ENCODE results near the gene EGLN1. TPM values are rescaled to one million over a fixed set of nuclear protein-coding genes. Genes with fewer than 3 reads are reported as not detected.

EGLN1 gene
- total and polyA plus RNA-seq, 2 experiments from 2014 or later, result 1.9 to 6.0 TPM

- no peak overlapping the region for H3K4me2 ChIP-seq
- Mint-ChIP-seq H3K27me3 (ENCODE audit: insufficient read depth, low read depth, poor library complexity) (peaks cover 3% of the 10 kb centered on the region), H3K9me3 (no peaks in the 10 kb centered on the region), H3K27ac (no peak overlapping the region), H3K4me3 (no peak overlapping the region), H3K36me3 (ENCODE audit: low read depth) (no peaks in the 10 kb centered on the region), H3K4me1 (no peaks in the 10 kb centered on the region)
- H3K4me3 ChIP-seq, result no peak overlapping the region
- DNase-seq (ENCODE audit: low spot score) (no peak), ATAC-seq (no peak)
- H3K27me3 ChIP-seq (ENCODE audit: insufficient read depth), result no peaks in the 10 kb centered on the region
- H3K36me3 ChIP-seq (ENCODE audit: insufficient read depth), result no peaks in the 10 kb centered on the region
- no peaks in the 10 kb centered on the region for H3K4me1 ChIP-seq (ENCODE audit: insufficient read depth)
- no peaks in the 10 kb centered on the region for H3K79me2 ChIP-seq (replicated peaks; ENCODE audit: insufficient read depth)
- no peak for TF ChIP-seq JUNB (IDR thresholded peaks at IDR 0.05; ENCODE audit: unreplicated experiment)
- TF ChIP-seq ZNF114 (CRISPR knock-in tag; IDR thresholded peaks at IDR 0.05), result no peak
- no peak for TF ChIP-seq CREB1 (CRISPR knock-in tag; IDR thresholded peaks at IDR 0.05; ENCODE audit: low read depth)
- TF ChIP-seq EZH2phosphoT487 (IDR thresholded peaks at IDR 0.05; ENCODE audit: unreplicated experiment), result no peak
- TF ChIP-seq REST (IDR thresholded peaks at IDR 0.05; ENCODE audit: unreplicated experiment), result no peak
- TF ChIP-seq CTCF (conservative IDR thresholded peaks at IDR 0.05; ENCODE audit: low read depth in 2 of 2), result no peak
- TF ChIP-seq ETS1 (IDR thresholded peaks at IDR 0.05), result no peak
- TF ChIP-seq NANOG (IDR thresholded peaks at IDR 0.05; ENCODE audit: borderline replicate concordance), result no peak
- no peak for TF ChIP-seq ZNF462 (CRISPR knock-in tag; IDR thresholded peaks at IDR 0.05)
- no peak overlapping the region for H2AFZ ChIP-seq
- 0 out of 2 replicates have a peak, but pooled peaks cover 5% of the 10 kb centered on the region for H4K20me1 ChIP-seq (replicated peaks; ENCODE audit: insufficient read depth)
- H3K27ac ChIP-seq (ENCODE audit: low read depth), result no peak overlapping the region
- no peaks in the 10 kb centered on the region for H3K9me2 ChIP-seq (ENCODE audit: insufficient read depth)
- H3F3A ChIP-seq (replicated peaks; ENCODE audit: low read depth), result no peaks in the 10 kb centered on the region
Observed at GRCh38 chr1:231407049-231407448, 15.0 kb downstream of the EGLN1 start.
